Bronchial epithelial cell (primary cell): Measurements from ENCODE around the gene FRK. TPM values are rescaled to one million over a fixed set of nuclear protein-coding genes. Genes with fewer than 3 reads are reported as not detected.

Experiments used
- DNase-seq: peaks from one replicate; pipeline ENCODE4 v3.0.0-alpha.2; 2010; ENCODE audit warnings: low read depth
- FAIRE-seq: peaks from 2 replicates; lab custom pipeline; 2011; peaks lifted over from hg19 to GRCh38; lab: Jason Lieb, UNC
- H3K27me3 ChIP-seq: 2 replicates; pipeline ENCODE4 v1.5.1; 2011; ENCODE audit warnings: low read length; ENCODE audit not compliant: control insufficient read depth, insufficient read depth
- H3K36me3 ChIP-seq: 2 replicates; pipeline ENCODE4 v1.5.1; 2011; ENCODE audit warnings: low read length; ENCODE audit not compliant: control insufficient read depth, insufficient read depth
- H3K4me3 ChIP-seq: 2 replicates; pipeline ENCODE4 v1.5.1; 2011; ENCODE audit warnings: mild to moderate bottlenecking, low read depth, low read length, control low read depth
- total RNA-seq: library from RNA; depleted of rRNA; stranded (reverse); fragments of >200 nt; gene quantifications from 2 replicates; pipeline ENCODE4 v1.2.1, GENCODE V29; 2014
- TF ChIP-seq, protein P1 (sequence below): IDR thresholded peaks from 2 replicates; pipeline ENCODE4 v1.5.1; 2011; ENCODE audit warnings: mild to moderate bottlenecking, moderate library complexity, low read length, control low read depth, inconsistent platforms; ENCODE audit not compliant: insufficient read depth, severe bottlenecking

The FRK gene
- total RNA-seq, 1 donor from 2014 or later = 1.3 TPM

DNA sequence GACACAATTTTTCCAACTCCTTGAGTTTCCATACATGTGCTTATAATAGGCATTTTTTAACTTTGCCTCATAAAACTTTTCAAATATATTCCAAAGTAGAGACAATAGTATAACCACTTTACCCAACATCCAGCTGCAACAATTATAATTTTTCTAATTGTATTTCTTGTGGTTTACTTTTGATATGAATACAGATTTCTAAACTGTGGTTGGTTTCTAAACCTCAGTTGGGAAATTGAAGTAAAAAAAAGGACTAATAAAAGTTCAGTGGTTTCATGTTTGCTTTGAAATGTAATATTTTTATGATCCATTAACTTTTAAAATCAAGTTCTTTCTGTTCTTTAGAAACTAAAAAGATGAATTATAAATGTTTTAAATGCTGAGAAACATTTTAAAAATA lies 40.0 kb downstream of the FRK start:
- Histone ChIP-seq H3K4me3 (no peak overlapping the region), H3K27me3 (no peaks in the 10 kb centered on the region), H3K36me3 (no peaks in the 10 kb centered on the region)
- TF ChIP-seq, protein P1, sequence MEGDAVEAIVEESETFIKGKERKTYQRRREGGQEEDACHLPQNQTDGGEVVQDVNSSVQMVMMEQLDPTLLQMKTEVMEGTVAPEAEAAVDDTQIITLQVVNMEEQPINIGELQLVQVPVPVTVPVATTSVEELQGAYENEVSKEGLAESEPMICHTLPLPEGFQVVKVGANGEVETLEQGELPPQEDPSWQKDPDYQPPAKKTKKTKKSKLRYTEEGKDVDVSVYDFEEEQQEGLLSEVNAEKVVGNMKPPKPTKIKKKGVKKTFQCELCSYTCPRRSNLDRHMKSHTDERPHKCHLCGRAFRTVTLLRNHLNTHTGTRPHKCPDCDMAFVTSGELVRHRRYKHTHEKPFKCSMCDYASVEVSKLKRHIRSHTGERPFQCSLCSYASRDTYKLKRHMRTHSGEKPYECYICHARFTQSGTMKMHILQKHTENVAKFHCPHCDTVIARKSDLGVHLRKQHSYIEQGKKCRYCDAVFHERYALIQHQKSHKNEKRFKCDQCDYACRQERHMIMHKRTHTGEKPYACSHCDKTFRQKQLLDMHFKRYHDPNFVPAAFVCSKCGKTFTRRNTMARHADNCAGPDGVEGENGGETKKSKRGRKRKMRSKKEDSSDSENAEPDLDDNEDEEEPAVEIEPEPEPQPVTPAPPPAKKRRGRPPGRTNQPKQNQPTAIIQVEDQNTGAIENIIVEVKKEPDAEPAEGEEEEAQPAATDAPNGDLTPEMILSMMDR = no peak
- FAIRE-seq = no peak
- DNase-seq = no peak

DNA sequence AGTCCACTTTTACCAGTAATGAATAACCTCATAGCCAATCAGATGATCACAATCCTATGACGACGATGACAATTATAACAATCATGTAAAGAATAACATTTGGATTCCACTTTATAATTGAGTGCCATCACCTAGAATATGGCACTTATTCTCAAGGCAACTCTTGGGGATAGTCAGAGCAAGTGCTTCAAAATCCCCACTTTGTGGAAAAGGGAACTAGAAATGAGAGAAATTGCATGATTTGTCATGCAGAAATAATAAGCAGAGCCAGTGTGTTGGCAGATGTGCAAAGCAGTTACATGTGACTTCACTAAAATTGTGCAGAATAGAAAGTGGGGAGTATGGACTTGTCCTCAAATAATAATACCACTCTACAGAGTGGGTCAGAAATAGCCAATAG lies 41.3 kb downstream of the FRK start:
- no peak overlapping the region for H3K4me3 ChIP-seq
- no peaks in the 10 kb centered on the region for H3K36me3 ChIP-seq
- TF ChIP-seq, protein P1 = no peak
- no peaks in the 10 kb centered on the region for H3K27me3 ChIP-seq
- FAIRE-seq (no peak), DNase-seq (no peak)

DNA sequence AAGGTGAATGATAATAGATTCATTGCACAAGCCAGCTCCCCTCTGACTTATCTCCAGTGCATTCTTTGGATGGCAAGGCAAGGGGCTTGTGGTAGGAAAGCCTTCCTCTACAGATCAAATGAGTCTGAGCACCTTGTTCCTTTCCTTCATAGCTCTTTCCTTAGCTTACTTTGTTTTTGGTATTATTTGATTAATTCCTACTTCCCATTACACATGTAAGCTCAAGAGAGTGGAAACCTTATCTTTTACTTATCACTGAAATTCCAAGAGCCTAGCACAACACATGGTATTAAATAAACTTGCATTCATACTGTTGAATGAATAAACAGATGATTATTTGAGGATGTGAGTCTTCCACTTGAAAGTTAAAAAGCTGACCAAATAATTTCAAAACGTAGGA lies 41.7 kb downstream of the FRK start:
- TF ChIP-seq, protein P1 = no peak
- Histone ChIP-seq H3K4me3 (no peak overlapping the region), H3K36me3 (no peaks in the 10 kb centered on the region), H3K27me3 (no peaks in the 10 kb centered on the region)
- FAIRE-seq = no peak
- no peak for DNase-seq

DNA sequence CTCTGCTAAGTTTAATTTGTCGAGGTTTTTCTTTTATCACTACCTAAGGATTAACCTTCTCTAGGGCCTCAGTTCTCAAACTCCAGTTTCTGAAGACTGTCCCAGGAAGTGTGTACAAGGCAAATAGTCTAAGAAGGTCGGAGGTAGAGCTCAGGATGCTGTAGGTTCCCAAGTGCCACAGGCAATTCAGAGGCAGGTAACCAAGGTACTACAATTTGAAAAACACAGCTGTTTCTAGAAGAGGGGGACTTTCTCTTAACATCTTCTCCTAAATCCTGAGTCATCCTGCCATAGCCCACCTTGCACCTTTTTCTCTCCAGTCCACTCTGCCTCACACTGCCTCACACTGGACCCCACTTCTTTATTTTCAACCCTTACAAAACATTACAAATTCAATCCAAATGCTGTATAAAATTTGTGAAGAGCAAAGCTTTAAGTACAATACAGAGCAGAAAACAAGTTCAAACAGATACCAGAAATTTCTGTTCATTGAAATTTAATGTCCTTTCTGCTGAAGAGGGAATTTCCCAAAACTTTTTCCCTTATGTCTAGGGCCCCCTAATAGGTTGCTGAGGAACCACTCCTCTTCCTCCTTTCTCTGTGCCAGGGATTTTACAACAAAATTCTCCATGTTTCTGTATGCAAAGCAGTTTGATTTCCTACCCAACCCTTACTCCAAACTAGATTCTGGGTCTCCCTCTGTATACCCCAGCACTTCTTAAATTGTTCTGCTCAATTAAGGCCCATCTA lies 43.0 kb downstream of the FRK start:
- FAIRE-seq = no peak
- no peak overlapping the region for H3K4me3 ChIP-seq
- peak; percentile 44 for DNase-seq

DNA sequence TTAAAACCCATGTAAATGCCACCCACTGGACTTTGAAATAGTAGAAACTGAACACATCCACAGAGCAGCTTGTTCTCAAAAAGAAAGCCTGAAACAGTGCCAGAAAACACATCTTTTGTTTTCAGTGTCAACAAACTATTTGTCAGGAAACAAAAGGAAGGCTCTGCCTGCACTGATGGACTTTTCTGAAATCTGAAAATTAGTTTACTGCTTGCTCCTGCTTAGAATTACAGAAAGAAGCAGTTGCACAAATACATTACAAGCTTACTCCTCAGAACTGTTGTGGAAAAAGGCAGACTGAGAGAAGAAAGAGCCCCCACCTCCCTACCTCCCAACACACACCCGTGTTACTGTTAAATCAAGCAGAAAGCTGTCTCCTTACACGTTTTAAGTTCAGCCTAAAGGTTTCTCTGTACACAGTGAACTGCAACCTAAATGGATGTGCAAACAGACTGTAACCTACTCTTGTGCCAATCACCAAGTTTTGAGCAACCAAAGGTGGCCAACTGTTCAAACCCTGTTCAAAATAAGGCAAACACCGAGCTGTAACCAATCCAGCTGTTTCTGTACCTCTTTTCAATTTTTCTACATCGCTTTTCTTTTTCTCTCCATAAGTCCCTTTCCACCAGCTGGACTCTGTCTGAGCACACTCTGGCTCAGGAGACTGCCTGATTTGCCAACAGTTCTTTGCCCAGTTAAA lies 43.7 kb downstream of the FRK start:
- Histone ChIP-seq H3K4me3 (no peak overlapping the region), H3K27me3 (no peaks in the 10 kb centered on the region), H3K36me3 (no peaks in the 10 kb centered on the region)
- FAIRE-seq (no peak), DNase-seq (no peak)
- TF ChIP-seq, protein P1 = no peak

More for the DNA sequence above, 43.0 kb downstream of the FRK start:
- Histone ChIP-seq H3K36me3 (no peaks in the 10 kb centered on the region), H3K27me3 (no peaks in the 10 kb centered on the region)
- TF ChIP-seq, protein P1 = no peak
